BJ (cell line): ENCODE measurements around the gene PXN. TPM values are rescaled to one million over a fixed set of nuclear protein-coding genes. Genes with fewer than 3 reads are reported as not detected.
"Not testable (repeated sequence)": the region's sequence is repeated elsewhere in the genome, so short reads cannot be mapped to it uniquely, and the experiment has no call there.

Experiments used
- CTCF ChIA-PET: fragments of 350-600 bp; formaldehyde crosslinking; extraction: SDS; loops from one replicate; lab custom pipeline; 2021; ENCODE audit warnings: antibody characterized with exemption, inconsistent platforms; lab: Yijun Ruan, JAX
- POLR2A ChIA-PET: fragments of 300-600 bp; sonication (Branson Sonifier 250); formaldehyde crosslinking; extraction: SDS; loops from one replicate; lab custom pipeline; 2021; ENCODE audit warnings: antibody characterized with exemption; lab: Charles Lee
- DNase-seq: peaks from one replicate; pipeline ENCODE4 v3.0.0-alpha.2; 2011; ENCODE audit warnings: low read depth
- H3K27me3 ChIP-seq: 2 replicates; pipeline ENCODE4 v1.6.0; 2011; ENCODE audit warnings: low read length; ENCODE audit not compliant: control insufficient read depth, insufficient read depth
- H3K36me3 ChIP-seq: 2 replicates; pipeline ENCODE4 v1.5.1; 2011; ENCODE audit warnings: low read length; ENCODE audit not compliant: control insufficient read depth, insufficient read depth
- H3K4me3 ChIP-seq: 2 replicates; pipeline ENCODE4 v1.5.1; 2011; ENCODE audit warnings: low read depth, mild to moderate bottlenecking, control low read depth, low read length
- polyA plus RNA-seq: library from polyadenylated mRNA; depleted of rRNA; stranded (reverse); fragments of >200 nt; gene quantifications from 2 replicates; pipeline ENCODE4 v1.2.3, GENCODE V29; 2011
- TF ChIP-seq, protein P1 (sequence below): IDR thresholded peaks from 2 replicates; pipeline ENCODE4 v1.5.1; 2011; ENCODE audit warnings: low read depth, mild to moderate bottlenecking, control low read depth, inconsistent platforms, low read length, moderate library complexity; ENCODE audit not compliant: insufficient read depth

The PXN gene
- polyA plus RNA-seq, 1 experiment = 41.8 TPM

DNA sequence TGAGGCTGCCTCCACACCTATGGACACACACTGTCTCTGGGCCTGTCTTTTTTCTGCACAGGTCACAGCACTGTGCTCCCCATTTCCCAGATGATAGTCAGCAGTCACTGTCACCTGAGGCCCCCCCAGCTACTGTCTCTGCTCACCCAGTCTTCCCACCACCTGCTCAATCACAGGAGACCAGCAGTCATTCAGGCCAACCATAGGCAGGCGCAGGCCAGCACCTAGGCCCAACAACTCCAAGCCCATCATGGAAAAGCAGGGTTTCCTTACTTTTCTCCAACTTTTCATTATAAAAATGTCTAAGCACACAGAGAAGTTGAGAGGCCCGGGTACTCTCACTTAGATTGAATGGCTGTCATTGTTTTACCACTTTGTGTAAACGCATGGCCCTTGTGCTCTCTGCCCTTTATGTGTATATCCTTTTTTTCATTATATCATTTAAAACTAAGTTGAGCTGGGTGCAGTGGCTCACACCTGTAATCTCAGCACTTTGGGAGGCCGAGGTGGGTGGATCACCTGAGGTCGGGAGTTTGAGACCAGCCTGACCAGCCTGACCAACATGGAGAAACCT lies 7.1 kb downstream of the PXN start:
- H3K36me3 ChIP-seq = peaks cover 2% of the 10 kb centered on the region
- POLR2A ChIA-PET = interaction anchor here (0.7 kb wide), 1 partner anchor 32 kb away, joined by 9 read pairs; no protein-coding TSS in a partner anchor
- TF ChIP-seq, protein P1, sequence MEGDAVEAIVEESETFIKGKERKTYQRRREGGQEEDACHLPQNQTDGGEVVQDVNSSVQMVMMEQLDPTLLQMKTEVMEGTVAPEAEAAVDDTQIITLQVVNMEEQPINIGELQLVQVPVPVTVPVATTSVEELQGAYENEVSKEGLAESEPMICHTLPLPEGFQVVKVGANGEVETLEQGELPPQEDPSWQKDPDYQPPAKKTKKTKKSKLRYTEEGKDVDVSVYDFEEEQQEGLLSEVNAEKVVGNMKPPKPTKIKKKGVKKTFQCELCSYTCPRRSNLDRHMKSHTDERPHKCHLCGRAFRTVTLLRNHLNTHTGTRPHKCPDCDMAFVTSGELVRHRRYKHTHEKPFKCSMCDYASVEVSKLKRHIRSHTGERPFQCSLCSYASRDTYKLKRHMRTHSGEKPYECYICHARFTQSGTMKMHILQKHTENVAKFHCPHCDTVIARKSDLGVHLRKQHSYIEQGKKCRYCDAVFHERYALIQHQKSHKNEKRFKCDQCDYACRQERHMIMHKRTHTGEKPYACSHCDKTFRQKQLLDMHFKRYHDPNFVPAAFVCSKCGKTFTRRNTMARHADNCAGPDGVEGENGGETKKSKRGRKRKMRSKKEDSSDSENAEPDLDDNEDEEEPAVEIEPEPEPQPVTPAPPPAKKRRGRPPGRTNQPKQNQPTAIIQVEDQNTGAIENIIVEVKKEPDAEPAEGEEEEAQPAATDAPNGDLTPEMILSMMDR = no peak

GRCh38 chr12:120257041-120257821 lies 8.3 kb downstream of the PXN start:
- Histone ChIP-seq H3K4me3 (no peak overlapping the region), H3K27me3 (no peaks in the 10 kb centered on the region), H3K36me3 (peaks cover 2% of the 10 kb centered on the region)
- DNase-seq = peak; percentile 80
- POLR2A ChIA-PET = interaction anchor here (0.5 to 1.6 kb wide), 7 partner anchors 10 to 57 kb away, joined by 3 to 16 read pairs (median 5); partner anchors contain the start of genes RNU4-1, RNU4-2 and RPLP0
- CTCF ChIA-PET = interaction anchor here (0.9 to 14.8 kb wide), 3 partner anchors 9 to 29 kb away, joined by 5 to 482 read pairs (median 17); partner anchors contain the start of gene PXN
- TF ChIP-seq, protein P1 = no peak

More for the DNA sequence above, 7.1 kb downstream of the PXN start:
- no peaks in the 10 kb centered on the region for H3K27me3 ChIP-seq
- CTCF ChIA-PET = interaction anchor here (0.9 to 14.8 kb wide), 3 partner anchors 7 to 143 kb away, joined by 3 to 482 read pairs (median 17); partner anchors contain the start of gene PXN
- H3K4me3 ChIP-seq = no peak overlapping the region
- DNase-seq = no peak

DNA sequence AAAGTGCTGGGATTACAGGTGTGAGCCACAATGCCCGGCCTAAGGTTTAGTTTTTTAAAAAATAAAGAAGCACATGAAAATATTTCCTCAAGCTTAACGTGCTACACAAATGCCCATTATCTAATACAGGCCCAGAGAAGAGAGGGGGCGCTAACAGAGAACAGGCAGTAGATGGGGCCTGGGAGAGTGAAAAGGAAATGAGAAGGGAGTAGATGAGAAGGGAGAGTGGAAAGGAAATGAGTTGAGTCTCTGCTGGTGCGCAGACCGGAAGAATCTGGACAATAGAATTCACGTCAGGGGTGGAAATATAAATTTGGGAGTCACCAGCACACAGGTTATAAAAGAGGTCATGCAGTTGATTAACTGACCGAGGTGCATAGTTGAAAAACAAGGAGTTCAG lies 10.7 kb downstream of the PXN start:
- ChIA-PET POLR2A (no interaction called here), CTCF (interaction anchor here (1.2 to 1.4 kb wide), 3 partner anchors 25 to 54 kb away, joined by 3 to 5 read pairs (median 4); partner anchors contain the start of gene RPLP0)
- Histone ChIP-seq H3K27me3 (no peaks in the 10 kb centered on the region), H3K36me3 (peaks cover 2% of the 10 kb centered on the region), H3K4me3 (no peak overlapping the region)
- no peak for DNase-seq
- TF ChIP-seq, protein P1 = no peak

DNA sequence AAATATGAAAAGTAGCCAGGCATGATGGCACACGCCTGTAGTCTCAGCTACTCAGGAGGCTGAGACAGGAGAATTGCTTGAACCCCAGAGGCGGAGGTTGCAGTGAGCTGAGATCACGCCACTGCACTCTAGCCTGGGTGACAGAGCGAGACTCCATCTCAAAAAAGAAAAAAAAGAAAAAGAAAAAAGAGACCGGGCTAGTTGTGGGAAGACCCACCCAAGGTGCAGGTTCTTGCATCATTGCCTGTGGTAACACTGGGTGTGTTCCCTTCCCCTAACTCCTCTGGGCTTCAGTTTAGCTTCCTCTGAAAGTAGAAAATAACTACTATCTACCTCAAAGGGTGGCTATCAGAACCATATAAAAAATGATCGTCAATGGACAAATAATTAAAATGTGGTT lies 12.2 kb downstream of the PXN start:
- CTCF ChIA-PET = interaction anchor here (0.6 to 1.6 kb wide), 5 partner anchors 9 to 72 kb away, joined by 3 to 7 read pairs (median 4); partner anchors contain the start of gene PXN

GRCh38 chr12:120252071-120252906 lies 13.2 kb downstream of the PXN start:
- DNase-seq = no peak
- Histone ChIP-seq H3K27me3 (no peaks in the 10 kb centered on the region), H3K4me3 (no peak overlapping the region), H3K36me3 (peaks cover 2% of the 10 kb centered on the region)
- TF ChIP-seq, protein P1 = no peak
- ChIA-PET POLR2A (interaction anchor here (1.4 kb wide), 1 partner anchor 51 kb away, joined by 4 read pairs; the partner anchor contains the start of gene RPLP0), CTCF (interaction anchor here (0.6 to 2.0 kb wide), 8 partner anchors 10 to 73 kb away, joined by 3 to 7 read pairs (median 4); partner anchors contain the start of gene PXN)

More for the DNA sequence above, 12.2 kb downstream of the PXN start:
- DNase-seq, H3K27me3 ChIP-seq, H3K36me3 ChIP-seq, POLR2A ChIA-PET, H3K4me3 ChIP-seq: not testable (repeated sequence)

DNA sequence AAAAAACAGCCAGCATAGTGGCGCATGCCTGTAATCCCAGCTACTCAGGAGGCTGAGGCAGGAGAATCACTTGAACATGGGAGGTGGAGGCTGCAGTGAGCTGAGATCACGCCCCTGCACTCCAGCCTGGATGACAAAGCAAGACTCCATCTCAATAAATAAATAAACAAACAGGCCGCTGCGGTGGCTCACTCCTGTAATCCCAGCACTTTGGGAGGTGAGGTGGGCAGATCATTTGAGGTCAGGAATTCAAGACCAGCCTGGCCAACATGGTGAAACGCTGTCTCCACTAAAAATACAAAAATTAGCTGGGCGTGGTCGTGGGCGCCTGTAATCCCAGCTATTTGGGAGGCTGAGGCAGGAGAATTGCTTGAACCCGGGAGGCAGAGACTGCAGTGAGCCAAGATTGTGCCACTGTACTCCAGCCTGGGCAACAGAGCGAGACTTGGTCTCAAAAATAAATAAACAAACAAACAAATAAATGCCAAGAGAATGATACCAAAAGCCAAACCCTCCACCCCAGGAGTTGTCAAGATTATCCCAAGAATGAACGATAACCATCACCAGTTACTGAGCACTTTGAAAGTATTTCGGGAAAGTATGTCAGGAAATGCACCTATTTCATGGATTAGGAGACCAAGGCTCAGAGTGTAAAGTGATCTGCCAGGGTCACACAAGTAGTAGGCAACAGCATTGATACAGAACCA lies 14.0 kb downstream of the PXN start:
- H3K4me3 ChIP-seq, DNase-seq, H3K27me3 ChIP-seq, H3K36me3 ChIP-seq: not testable (repeated sequence)
- ChIA-PET CTCF (interaction anchor here (1.0 to 9.5 kb wide), 4 partner anchors 11 to 21 kb away, joined by 3 to 75 read pairs (median 6); no protein-coding TSS in a partner anchor), POLR2A (interaction anchor here (1.4 kb wide), 1 partner anchor 50 kb away, joined by 4 read pairs; the partner anchor contains the start of gene RPLP0)
